Memory B cell (primary cell): ENCODE results near the gene HPCAL1.
A peak's percentile ranks its signal among the peaks of the same experiment; 100 is the strongest.

Experiments used
- ATAC-seq: fragments of 150-1000 bp; cut with Tn5 transposase; 2 replicates; pipeline ENCODE4 v1.10.0; 2021; ENCODE audit warnings: low read depth, mild to moderate bottlenecking, moderate library complexity
- DNase-seq, 2 donors: peaks; one replicate each; pipeline ENCODE4 v3.0.0; 2022; ENCODE audit warnings: low spot score in 2 of 2
- H3K27ac Mint-ChIP-seq: one replicate; pipeline ENCODE4 v1.8.0; 2022; ENCODE audit warnings: mild to moderate bottlenecking, moderate library complexity, mixed read lengths
- H3K27me3 Mint-ChIP-seq: one replicate; pipeline ENCODE4 v1.8.0; 2022; ENCODE audit warnings: mixed read lengths
- H3K36me3 Mint-ChIP-seq: one replicate; pipeline ENCODE4 v1.8.0; 2022; ENCODE audit warnings: mild to moderate bottlenecking, mixed read lengths
- H3K4me1 Mint-ChIP-seq: one replicate; pipeline ENCODE4 v1.8.0; 2022; ENCODE audit warnings: mixed read lengths
- H3K4me3 Mint-ChIP-seq: one replicate; pipeline ENCODE4 v1.8.0; 2022; ENCODE audit warnings: mild to moderate bottlenecking, moderate library complexity, mixed read lengths
- H3K9me3 Mint-ChIP-seq: one replicate; pipeline ENCODE4 v1.8.0; 2022; ENCODE audit warnings: mixed read lengths

HPCAL1 gene

DNA sequence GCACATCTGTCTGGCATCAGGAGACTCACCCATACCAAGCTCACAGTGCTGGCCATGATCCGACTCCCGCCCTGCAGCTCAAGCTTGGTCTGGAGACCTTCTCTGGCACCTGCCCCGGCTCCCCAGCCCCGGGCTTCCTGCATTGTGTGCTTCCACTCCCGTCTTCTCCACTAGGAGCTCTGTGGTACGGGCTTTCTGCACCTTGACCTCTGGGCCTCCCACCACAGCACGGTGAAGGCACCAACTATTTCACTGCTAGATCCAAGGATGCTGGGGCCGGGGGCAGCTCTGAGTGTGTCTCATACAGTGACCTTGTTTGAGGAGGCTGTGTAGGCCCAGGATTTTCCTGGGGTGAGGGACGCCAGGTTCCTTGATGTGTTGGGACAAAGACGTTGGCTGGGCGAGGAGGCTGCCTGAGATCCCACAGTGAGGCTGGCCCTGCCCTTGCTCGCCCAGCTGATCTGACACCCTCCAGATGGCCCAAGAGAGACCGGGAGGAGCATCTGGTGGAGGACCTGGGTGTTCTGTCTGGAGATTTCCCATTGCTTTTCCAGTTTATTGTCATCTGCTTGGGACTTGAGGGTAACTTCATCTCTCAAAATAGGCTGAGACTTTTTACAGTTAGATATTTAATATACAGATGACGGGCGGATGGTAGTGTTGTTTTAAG is 64.0 kb downstream of the HPCAL1 start:
- Mint-ChIP-seq H3K27ac (peak overlapping the region; percentile 45), H3K27me3 (no peaks in the 10 kb centered on the region), H3K4me3 (no peak overlapping the region), H3K36me3 (peaks cover 5% of the 10 kb centered on the region), H3K4me1 (peaks cover 38% of the 10 kb centered on the region), H3K9me3 (no peaks in the 10 kb centered on the region)
- ATAC-seq, result no peak
- DNase-seq, result no peak

DNA sequence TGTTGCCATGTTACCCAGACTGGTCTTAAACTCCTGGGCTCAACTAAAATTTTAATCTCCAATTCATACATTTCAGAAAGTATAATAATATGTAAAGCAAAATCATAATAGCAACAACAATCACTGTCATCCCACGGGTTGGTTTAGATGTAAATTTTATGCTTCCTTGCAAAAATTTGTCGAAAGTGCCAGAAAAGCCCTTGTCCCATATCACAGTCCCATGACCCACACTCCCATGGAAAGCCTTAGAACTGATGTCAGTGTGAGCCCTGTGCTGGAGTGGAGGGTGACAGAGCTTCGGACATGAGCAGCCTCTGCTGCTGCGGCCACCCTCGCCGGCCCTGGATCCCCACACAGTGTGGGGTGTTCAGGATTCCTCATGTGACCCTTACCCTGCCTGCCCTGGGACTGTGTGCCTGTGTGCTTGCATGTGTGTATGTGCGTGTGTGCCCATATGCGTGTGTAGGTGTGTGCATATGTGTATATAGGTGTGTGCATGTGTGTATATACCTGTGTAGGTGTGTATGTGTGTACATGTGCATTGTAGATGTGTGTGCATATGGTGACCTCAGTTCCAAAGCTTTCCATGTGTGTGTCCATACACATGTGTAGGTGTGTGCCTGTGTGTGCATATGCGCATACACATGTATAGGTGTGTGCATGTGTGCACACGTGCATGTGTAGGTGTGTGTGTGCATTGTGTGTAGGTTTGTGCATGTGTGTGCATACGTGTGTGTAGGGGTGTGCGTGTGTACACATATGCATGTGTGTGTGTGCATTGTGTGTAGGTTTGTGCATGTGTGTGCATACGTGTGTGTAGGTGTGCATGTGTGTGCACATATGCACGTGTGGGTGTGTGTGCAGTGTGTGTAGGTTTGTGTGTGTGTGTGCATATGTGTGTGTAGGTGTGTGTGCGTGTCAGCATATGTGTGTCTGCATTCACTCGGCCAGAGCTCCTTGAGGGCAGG is 65.1 kb downstream of the HPCAL1 start:
- DNase-seq (no peak), ATAC-seq (no peak)
- Mint-ChIP-seq H3K4me3 (no peak overlapping the region), H3K27me3 (no peaks in the 10 kb centered on the region), H3K27ac (peak overlapping the region; percentile 38), H3K4me1 (peaks cover 34% of the 10 kb centered on the region), H3K36me3 (peaks cover 5% of the 10 kb centered on the region), H3K9me3 (no peaks in the 10 kb centered on the region)

DNA sequence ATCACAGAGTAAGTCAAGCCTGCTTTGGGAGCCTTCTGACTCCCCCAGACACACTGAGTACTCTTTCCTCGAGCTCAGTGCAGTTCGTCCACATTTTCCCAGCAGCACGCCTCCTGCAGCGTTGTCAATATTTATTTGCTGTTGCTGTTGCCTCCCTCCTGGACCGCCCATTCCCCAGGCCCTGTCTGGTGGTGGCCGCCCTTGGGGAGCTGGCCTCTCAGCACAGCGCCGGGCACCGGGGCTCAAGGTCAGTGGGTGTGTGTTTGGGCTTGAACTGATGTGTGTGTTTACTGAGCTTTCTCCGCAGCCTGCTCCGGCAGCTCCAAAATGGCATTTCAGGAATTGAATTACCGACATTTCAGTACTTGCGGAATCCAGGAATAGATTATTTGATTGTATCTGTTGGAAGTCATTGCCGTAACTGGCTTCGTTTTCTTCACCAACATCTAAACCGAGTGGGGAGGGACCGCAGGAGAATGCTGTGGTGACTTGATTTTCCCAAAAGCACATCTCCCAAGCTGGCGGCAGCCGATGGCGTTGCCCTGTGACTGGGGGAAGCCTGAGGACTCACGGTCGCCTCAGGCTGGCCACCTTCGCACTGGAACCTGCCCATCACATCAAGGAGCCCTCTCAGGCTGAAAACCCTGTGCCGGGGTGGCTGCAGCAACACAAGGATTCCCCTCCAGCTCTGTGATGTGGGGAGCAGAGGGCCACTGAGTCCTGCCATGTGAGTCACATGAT is 66.0 kb downstream of the HPCAL1 start:
- H3K9me3 Mint-ChIP-seq, result no peaks in the 10 kb centered on the region
- peaks cover 38% of the 10 kb centered on the region for H3K4me1 Mint-ChIP-seq
- no peak overlapping the region for H3K27ac Mint-ChIP-seq
- H3K36me3 Mint-ChIP-seq, result peaks cover 5% of the 10 kb centered on the region
- H3K27me3 Mint-ChIP-seq, result no peaks in the 10 kb centered on the region
- ATAC-seq, result no peak
- H3K4me3 Mint-ChIP-seq, result no peak overlapping the region
- no peak for DNase-seq

DNA sequence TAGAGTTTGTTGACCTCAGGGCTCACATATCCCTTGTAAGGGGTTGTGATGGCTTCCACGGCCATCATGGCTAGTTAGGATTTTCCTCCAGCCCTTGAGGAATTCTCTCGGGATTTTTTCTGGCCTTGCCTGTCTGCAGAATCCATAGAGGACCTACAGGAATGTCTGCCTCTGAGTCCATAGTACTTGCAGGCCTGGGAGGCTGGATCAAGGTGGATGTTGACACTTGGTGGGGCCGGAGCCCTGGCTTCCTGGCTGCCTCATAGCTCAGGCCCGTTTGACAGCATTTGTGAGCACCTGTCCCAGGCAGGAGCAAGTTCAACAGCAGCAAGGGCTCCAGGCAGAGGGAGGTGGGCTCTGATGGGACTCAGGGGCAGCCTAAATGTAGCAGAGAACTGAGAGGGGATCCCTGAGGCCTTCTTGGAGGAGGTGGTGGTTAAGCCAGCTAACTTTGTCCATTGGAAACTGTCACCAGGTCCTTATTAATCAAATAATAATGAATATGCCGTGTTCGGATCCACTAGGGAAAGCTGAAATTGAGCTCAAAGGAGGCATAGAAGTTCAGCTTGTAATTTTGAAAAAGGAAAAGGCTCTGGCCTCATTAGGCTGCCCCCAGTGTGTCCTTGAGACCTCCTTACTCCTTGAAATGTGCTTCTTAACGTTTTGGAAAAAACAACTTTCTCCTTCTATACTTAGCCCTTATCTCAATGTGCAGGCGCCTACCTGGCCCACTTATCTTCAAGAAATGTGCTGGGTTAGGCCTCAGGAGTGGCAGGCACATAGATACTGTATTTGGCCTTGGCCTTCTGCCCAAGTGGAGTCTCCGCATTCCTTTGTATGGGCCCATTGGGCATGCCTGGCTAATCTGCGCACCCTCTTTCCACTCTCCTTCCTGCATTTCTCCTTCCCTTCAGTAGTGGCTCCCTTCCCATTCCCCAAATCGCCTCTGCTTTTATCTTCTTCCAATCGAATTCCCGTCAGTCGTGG is 66.9 kb downstream of the HPCAL1 start:
- peaks cover 40% of the 10 kb centered on the region for H3K4me1 Mint-ChIP-seq
- no peaks in the 10 kb centered on the region for H3K9me3 Mint-ChIP-seq
- peak overlapping the region; percentile 62 for H3K27ac Mint-ChIP-seq
- DNase-seq, result no peak
- no peak for ATAC-seq
- H3K36me3 Mint-ChIP-seq, result peaks cover 5% of the 10 kb centered on the region
- no peaks in the 10 kb centered on the region for H3K27me3 Mint-ChIP-seq
- H3K4me3 Mint-ChIP-seq, result no peak overlapping the region

DNA sequence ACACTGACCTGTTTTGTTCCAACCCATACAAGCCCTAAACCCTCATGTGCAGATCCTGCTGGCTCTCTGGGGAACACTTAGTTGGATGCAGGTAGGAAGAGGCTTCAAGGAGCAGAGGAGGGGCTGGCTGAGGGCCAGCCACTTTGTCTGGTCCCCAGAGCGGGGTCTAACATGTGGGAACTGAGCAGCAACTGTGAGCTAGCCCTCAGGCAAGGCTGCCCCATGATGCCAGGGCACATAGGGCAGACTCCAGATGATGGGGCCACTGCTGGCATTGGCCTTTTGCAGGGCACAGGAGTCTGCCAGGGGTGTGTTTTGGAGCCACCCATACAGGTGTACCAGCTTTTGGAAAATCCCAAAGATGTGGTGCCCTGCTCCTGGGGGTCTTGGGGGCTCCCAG is 67.7 kb downstream of the HPCAL1 start:
- Mint-ChIP-seq H3K36me3 (peaks cover 3% of the 10 kb centered on the region), H3K9me3 (no peaks in the 10 kb centered on the region), H3K4me1 (peaks cover 44% of the 10 kb centered on the region), H3K27me3 (no peaks in the 10 kb centered on the region), H3K4me3 (no peak overlapping the region), H3K27ac (peak overlapping the region; percentile 62)
- ATAC-seq, result no peak
- no peak for DNase-seq

DNA sequence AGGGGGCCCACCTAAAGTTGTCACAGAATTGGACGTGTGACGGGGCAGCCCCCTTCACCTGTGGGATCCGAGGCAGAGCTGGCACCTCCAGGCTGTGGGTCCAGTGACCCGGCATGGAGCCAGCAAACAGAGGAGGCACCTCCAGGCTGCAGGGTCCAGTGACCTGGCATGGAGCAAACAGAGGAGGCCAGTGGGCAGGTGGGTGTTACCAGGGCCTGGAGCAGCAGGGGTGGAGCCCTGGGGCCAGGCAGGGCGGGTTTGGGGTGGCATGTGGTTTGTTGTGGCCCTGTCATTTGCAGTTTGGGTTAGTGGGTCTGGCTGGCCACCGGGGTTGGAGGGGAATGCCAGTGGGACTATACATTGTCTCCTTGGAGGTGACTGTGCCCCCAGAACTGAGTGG is 68.2 kb downstream of the HPCAL1 start:
- Mint-ChIP-seq H3K4me1 (peaks cover 48% of the 10 kb centered on the region), H3K4me3 (no peak overlapping the region), H3K27me3 (no peaks in the 10 kb centered on the region), H3K27ac (no peak overlapping the region), H3K9me3 (no peaks in the 10 kb centered on the region), H3K36me3 (peaks cover 3% of the 10 kb centered on the region)
- DNase-seq (no peak), ATAC-seq (no peak)

DNA sequence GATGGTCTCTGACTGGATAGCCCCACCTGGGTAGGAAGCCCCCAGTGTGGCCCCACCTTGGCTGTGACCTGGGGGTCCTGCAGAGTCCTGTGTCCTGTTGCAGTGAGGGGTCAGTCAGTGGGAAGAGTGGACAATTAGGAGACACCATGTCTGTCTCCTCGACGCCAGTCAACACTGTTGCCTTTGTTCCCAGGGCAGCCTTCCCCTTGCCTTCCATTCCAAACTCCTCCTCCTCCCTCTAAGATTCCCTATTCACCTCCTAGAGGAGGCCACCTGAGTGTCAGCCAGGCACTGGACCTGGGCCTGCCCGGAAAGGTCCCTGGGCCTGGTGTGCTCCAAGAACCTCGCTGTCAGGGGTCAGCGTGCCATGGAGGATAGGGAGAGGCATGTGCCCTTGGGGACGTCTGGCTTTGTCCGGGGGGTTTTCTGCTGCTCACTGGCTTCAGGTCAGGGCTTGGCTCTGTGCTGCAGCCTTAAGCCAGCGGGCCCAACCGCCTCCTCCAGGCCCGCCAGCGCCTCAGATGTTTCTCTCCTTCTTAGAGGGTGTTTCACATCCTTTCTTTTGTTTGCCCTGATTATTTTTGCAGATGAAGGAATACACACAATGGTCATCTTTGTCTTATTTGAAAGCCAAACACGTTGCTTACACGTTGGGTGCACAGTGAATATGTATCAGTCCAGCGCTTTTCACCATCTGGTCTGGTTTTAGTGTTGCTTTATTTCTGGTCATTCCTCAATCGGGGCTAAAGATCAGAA is 68.9 kb downstream of the HPCAL1 start:
- no peak for DNase-seq
- Mint-ChIP-seq H3K27ac (peak overlapping the region; percentile 49), H3K9me3 (no peaks in the 10 kb centered on the region), H3K4me3 (no peak overlapping the region), H3K27me3 (no peaks in the 10 kb centered on the region), H3K36me3 (peaks cover 3% of the 10 kb centered on the region), H3K4me1 (peaks cover 48% of the 10 kb centered on the region)
- ATAC-seq, result no peak

DNA sequence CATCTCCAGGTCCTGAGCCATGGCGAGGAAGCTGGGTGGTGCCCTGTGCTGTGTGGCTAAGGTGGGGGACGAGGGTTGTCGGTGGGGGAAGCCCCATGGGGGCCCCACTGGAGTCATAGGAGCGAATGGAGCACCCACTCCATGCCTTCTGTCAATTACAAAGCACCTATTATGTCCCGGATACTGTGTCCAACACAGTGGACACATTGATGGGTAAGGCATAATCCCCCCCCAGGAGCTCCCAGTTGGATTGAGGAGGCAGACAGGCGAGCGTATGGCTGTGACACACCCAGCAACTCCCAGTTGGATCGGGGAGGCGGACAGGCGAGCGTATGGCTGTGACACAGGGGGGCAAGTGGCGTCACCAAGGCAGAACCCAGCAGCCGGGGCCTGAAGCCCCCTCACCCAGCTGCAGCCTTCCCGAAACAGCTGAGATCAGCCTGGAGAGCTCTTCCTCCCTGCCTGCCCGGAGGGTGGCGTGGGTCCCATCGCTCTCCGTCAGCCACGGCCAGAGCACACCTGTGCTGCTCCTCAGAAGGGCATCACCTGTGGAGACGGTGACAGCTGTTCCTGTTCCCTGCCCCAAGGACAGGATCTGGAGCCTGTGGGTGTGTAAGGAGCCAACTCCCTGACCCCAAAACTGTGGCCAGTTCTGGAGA is 69.6 kb downstream of the HPCAL1 start:
- H3K27me3 Mint-ChIP-seq, result no peaks in the 10 kb centered on the region
- H3K4me3 Mint-ChIP-seq, result no peak overlapping the region
- ATAC-seq (no peak), DNase-seq (no peak)
- H3K36me3 Mint-ChIP-seq, result peaks cover 3% of the 10 kb centered on the region
- peaks cover 45% of the 10 kb centered on the region for H3K4me1 Mint-ChIP-seq
- H3K9me3 Mint-ChIP-seq, result no peaks in the 10 kb centered on the region
- peak overlapping the region; percentile 49 for H3K27ac Mint-ChIP-seq

DNA sequence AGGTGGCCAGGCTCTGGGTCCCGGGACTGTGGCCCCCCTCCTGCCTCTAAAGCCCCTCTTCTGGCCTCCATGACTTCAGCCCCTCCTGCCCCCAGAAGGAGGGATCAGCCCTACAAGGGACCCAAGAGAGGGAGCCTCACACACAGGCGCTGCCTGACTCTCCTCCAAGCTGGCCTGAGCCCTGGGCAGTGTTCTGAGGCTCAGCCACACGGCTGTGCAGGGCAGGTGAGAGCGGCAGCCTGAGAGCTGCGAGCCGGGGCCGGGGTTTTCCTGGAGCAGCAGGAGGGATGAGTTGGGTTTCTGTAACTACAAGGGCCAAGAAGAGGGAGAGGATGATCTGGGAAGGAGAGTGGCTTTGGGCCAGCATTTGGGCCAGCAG is 70.1 kb downstream of the HPCAL1 start:
- H3K27ac Mint-ChIP-seq, result peak overlapping the region; percentile 68
- no peak for DNase-seq
- ATAC-seq, result no peak

DNA sequence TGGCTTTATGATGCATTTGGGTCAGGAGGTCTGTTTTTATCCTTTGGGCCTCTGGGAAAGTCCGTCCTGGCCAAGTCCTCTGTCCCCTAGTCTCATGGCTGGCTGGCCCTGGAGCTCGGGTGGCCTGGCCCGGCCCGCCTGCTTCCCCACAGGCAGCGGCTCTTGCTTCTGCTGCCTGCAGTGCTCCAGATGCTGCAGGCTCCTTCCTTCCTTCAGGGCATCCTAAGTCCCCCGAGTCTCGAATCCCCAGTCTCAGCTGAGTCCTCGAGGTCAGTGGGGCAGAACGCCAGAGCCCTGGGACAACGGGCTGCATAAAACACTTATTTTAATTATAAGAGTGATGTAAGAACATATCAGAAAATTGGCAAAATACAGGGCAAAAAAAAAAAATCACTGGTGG is 71.2 kb downstream of the HPCAL1 start:
- H3K27ac Mint-ChIP-seq, result peak overlapping the region; percentile 92
- H3K4me1 Mint-ChIP-seq, result peaks cover 53% of the 10 kb centered on the region
- no peak for ATAC-seq
- no peaks in the 10 kb centered on the region for H3K36me3 Mint-ChIP-seq
- no peaks in the 10 kb centered on the region for H3K27me3 Mint-ChIP-seq
- no peaks in the 10 kb centered on the region for H3K9me3 Mint-ChIP-seq
- H3K4me3 Mint-ChIP-seq, result no peak overlapping the region
- DNase-seq, result no peak

More for the DNA sequence above, 70.1 kb downstream of the HPCAL1 start:
- Mint-ChIP-seq H3K4me1 (peaks cover 46% of the 10 kb centered on the region), H3K27me3 (no peaks in the 10 kb centered on the region), H3K36me3 (peaks cover 3% of the 10 kb centered on the region), H3K4me3 (no peak overlapping the region), H3K9me3 (no peaks in the 10 kb centered on the region)

DNA sequence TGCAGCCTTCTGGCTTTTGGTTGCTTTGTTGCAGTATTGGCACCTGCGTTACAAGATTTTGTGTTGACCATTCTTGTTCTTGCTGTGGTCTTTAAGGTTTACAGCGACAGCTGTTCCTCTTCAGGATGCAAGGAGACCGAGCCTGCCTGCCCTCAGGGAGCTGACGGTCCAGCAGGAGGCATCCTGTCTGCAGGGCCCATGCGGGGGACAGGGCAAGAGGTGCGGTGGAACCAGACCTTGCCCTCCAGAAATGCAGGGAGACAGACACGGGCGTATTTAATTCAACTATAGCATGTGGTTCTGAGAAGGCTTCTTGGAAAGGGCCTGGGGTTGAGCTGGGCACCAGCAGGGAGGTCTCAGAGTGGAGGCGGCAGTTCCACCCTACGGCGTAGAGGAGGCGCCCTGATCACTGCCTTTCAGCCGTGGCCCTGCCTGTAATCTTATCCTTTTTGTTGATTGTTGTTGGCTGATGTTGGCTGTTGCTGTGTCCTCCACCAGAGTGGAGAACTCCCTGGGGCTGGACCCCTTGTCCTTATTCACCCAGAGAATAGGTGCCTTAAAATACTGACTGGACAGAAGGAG is 71.7 kb downstream of the HPCAL1 start:
- Mint-ChIP-seq H3K27ac (peak overlapping the region; percentile 92), H3K9me3 (no peaks in the 10 kb centered on the region), H3K4me1 (peaks cover 54% of the 10 kb centered on the region), H3K36me3 (no peaks in the 10 kb centered on the region), H3K4me3 (peak overlapping the region; percentile 33), H3K27me3 (no peaks in the 10 kb centered on the region)
- ATAC-seq (no peak), DNase-seq (no peak)
